HUDEP-2 (cell line): Measurements from ENCODE around the gene CNIH2.

Source experiments
- DNase-seq, 76 experiments: peaks; one replicate each; lab custom pipeline; 2025; ENCODE audit not compliant: unreplicated experiment in 76 of 76; lab: John Stamatoyannopoulos, UW

Gene CNIH2

DNA sequence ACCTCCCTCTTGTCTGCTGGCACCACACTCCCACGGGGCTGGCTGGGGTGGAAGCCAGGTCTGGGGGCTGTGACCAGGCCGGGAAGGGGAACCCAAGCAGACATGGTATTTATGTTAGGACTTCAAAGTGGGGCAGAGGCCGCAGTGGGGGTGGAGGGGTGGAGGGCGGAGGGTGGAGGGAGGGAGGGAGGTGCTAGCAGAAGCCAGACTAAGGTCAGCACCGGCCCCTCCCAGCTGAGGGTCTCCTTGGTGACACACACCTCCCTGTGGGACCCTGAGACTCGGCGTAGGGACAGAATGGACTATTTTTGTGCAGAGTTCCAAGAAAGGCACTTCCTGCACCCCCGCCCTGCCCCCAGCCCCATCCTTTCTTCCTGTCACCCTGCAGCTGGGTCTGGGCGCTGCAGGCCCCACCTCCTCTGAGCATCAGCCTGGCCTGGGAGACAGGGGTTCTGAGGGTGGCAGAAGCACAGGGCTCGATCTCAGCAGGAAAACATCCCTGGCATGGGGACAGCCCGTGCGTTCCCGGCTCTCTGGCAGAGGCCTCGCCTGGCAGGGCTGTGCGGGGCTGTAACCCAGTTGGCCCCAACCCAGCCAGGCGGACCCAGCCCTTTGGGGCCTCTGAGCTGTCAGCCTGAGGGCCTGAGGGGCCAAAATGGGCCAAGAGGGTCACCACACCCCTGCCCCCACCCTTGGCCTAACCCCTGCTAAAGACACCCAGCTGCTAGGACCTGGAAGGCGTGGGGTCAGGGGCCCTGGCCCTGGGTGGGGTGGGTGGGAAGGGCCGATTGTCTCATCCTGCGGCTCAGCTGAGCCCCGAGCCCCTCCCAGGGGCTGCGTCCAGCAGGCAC, 48.5 kb downstream of the CNIH2 start:
- no peak for DNase-seq

DNA sequence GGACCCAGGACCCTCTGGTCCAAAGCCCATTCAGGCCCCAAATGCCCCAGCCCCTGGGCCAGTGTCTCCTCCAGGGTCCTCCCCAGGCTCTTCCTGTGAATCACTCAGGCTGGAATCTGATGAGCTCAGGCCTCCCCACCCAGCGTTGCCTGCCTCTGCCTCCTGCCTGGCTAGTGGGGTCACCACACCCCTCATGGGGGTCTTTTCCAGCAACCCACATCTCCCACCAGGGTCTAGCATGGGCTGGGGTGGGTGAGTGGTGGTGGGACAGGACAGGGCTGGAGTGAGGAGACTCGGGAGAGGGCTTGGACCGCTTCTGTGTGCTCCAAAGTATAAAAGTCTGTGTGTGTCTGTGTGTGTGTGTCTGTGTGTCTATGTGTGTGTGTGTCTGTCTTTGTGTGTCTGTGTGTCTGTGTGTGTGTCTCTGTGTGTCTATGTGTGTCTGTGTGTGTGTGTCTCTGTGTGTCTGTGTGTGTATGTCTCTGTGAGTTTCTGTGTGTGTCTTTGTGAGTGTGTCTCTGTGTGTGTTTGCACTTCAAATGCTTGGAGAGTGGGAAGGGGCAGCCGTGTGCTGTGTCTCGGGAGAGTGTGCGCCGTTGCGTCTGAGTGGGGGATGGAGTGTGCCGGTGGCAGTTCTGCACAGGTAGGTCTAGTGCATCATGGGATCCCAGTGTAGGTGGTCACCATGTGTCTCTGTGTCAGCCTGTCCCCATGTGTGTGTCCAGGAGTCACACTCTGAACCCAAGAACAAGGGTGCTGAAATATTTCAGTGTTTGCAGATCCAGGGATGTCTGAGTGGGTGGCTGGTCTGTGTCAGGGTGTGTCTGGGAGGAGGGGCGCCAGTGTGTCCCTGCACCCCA, 49.4 kb downstream of the CNIH2 start:
- no peak for DNase-seq

DNA sequence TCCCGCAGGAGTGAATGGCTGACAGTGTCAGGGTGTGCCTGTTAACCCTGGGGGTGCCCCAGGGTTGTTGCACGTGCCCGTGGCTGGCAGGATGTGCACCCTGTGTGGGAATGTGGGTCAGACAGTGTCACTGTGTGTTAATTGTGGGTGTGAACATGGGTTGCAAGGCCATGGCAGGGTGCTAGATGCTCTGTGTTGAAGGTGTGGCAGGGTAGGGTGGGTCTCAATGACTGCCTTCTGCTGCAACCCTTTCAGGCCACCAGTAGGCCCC, 50.0 kb downstream of the CNIH2 start:
- DNase-seq, result no peak

DNA sequence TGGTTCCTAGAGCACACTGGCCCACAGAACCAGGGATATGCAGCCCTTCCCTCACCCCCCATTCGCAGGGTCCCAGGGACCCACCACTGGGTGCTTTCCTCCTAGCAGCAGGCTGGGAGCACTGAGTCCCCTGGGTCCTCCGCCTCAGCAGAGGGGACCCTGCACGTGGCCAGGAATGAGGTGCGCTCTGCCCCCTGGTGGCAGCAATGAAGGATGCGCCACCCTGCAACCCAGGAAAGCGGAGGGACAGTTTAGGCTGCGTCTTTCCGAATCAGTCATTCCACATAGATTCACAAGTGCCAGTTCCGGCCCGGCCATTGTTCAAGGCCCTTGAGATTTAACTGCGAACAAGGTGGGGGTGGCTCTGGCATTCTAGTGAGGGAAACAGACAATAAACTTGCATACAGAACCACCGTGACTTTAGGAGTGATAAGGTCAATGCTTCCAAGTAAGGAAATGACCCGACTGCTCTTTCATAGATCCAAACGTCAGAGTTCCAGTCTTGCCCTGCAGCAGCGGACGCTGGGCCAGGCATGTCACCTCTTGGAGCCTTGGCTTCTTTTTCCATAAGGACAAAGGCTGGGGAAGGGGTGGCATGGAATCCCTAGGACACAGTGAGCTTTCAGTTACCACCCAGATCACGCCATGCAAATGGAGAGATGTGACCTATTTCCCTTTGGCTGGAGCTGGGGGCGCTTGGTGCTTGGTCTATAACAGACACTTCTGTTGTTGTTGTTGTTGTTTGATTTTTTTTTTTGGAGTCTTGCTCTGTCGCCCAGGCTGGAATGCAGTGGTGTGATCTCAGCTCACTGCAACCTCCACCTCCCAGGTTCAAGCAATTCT, 50.5 kb downstream of the CNIH2 start:
- peak in 73 of 76 experiments; percentile 15 to 79 (median 60) for DNase-seq

DNA sequence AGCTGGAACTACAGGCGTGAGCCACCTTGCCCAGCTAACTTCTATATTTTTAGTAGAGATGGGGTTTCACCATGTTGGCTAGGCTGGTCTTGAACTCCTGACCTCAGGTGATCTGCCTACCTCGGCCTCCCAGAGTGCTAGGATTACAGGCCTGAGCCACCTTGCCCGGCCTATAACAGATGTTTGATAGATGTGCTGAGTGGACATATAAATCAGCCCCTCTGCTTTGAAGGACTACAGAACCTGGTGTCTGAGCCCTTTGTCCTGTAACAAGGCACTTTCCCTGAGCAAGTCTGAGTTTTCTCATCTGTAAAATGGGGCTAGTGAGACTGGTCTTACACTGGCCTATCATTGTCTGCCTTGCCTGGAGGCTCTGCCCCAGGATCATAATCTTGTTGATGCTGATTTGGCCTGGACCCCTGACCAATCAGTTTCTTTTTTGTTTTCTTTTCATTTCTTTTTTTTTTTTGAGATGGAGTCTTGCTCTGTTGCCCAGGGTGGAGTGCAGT, 51.2 kb downstream of the CNIH2 start:
- DNase-seq, result no peak

DNA sequence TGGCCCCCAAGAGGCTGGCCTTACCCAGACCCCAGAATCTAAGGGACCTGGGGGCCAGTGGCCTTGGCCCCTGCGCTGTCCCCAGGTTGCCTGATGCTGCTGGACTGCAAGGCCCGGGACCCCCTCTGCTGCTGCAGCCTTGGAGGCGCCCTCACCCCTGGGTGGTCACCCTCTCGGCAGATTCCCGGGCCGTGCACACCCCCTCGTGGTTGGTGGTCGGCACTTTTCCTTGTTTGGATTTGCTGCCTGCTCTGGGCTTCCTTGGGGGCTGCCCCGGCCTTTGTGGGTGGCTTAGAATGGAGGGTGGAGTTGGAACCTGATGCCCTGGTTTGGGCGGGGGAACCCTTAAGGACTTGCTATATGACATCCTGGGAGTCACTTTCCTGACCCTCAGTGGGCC, 53.0 kb downstream of the CNIH2 start:
- no peak for DNase-seq

DNA sequence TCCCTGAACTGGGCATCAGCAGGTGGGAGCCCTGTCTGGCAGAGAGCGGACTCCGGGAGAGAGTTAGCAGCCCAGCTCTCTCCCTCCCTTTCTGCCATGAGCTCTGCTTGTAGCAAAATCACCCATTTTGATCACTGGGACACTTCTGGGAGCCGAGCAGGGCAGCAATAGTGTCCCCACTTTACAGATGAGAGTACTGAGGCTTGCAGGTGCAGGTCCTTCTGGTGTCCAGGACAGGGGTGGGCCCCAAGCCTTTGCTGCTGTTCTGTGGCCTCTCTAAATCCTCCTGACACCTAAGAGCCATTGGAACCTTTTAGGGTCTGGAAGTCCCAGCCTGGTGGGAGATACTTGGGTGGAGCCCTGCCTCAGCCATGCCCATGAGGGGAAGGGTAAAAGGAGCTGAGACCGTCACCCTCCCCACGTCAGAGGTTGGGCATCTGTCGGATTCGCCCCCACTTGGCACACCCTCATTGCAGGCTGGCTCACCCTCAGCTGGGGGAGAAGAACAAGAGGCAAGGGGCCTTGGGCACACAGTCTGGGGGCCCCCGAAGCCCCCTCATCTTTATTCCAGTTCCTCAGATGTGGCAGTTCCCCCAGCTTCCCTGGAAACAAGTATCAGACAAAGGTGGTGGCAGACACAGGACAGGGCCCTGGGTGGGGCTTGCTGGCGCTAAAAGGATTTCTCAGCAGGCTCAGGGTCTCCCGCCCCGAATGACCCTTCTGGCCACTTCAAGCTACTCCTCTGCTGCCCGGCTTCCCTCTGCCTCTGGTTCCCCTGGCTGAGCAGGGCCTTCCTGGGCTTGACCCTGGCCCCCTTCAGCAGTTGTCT, 53.8 kb downstream of the CNIH2 start:
- DNase-seq, result no peak

DNA sequence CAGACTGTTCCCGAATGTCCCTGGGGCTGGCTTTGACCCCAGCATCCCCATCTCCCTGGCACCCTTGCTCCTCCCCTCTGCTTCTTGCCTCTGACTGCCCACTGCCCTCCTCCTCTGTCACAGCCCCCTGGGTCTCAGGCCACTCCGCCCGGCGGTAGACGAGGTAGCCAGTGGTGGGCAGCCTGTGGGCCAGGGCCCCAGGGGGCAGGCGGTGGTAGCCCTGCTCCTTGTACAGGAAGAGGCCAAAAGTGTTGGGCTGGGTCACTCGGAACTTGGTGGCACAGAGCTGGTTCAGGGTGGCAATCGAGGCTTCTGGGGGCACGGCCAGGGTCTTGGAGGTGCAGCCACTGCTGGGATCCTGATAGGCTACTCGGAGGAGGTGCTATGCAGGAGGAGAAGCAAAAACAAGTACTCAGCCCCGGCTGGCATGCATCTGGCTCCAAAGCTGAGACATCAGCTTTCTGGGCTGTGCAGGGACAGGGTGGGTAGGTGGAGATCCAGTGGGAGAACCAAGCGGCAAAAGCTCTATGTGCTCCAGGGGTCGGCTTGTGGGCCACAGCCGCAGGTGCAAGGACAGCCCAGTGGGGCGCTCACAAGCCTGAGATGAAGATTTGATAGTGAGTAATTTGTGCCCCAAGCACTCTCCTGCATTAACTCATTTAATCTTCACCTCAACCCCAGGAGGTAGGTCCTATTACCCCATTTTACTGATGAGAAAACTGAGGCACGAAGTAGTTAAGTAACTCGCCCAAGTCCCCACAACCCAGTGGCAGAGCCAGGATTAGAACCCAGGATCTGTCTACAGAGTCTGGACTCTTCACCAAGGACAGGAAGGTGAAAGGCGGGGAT, 54.6 kb downstream of the CNIH2 start:
- no peak for DNase-seq

DNA sequence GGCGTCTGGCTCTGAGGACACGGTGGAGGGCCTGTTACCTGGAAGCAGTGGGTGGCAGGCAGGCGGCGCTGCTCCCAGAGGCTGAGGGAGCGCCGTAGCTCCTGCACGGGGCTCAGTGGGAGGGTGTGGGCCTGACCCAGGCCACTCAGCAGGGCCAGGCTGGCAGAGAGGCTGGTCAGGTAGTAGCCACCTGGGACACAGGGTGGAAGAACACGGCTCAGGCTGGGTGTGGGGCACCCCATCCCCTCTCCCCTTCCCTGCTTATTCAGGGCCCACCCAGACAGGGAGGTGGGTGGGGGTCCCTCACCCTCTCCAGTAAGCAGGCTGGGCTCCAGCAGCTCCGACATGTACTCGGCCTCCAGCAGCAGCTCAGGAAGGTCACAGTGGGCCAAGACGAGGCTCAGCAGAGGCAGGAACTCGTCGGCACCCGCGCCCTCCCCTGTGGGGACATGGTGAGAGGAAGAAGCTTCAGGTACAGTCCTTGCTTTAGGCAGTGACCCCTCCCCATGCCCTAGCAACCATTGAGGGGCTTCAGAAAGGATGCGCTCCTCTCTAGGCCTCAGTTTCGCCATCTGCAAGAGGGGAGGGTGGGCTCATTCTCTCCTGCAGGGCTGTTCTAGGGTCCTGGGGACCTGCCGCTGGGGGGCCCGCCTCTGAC, 55.4 kb downstream of the CNIH2 start:
- no peak for DNase-seq
